IMR-90 (cell line): ENCODE measurements around the gene CTSV. TPM values are rescaled to one million over a fixed set of nuclear protein-coding genes. Genes with fewer than 3 reads are reported as not detected.
"Not testable (repeated sequence)": the region's sequence is repeated elsewhere in the genome, so short reads cannot be mapped to it uniquely, and the experiment has no call there.

ENCODE experiments used
- ATAC-seq: fragments of 200-7000 bp; cut with Tn5 transposase; 2 replicates; pipeline ENCODE4 v1.9.1; 2020; ENCODE audit warnings: low read depth, mild to moderate bottlenecking, moderate library complexity
- BruUV-seq: library from RNA; stranded (reverse); fragments of 400-500 nt; replicated peaks from 2 replicates; lab custom pipeline; 2021; lab: Mats Ljungman, UMichigan
- CTCF ChIA-PET: fragments of 300-600 bp; formaldehyde crosslinking; extraction: SDS; loops from one replicate; lab custom pipeline; 2021; ENCODE audit warnings: antibody characterized with exemption; lab: Yijun Ruan, JAX
- POLR2A ChIA-PET: fragments of 300-600 bp; sonication (Branson Sonifier 250); formaldehyde crosslinking; loops from one replicate; lab custom pipeline; 2022; ENCODE audit warnings: antibody characterized with exemption; ENCODE audit not compliant: unreplicated experiment; lab: Charles Lee
- DNase-seq: peaks from one replicate; pipeline ENCODE4 v3.0.0; 2013
- H2AFZ ChIP-seq: replicated peaks from 2 replicates; pipeline ENCODE3; 2013; ENCODE audit warnings: low read length, mild to moderate bottlenecking; ENCODE audit not compliant: poor library complexity
- H2AK5ac ChIP-seq: 2 replicates; pipeline ENCODE4 v1.6.1; 2013; ENCODE audit warnings: low read depth, low read length, inconsistent platforms
- H2AK9ac ChIP-seq: replicated peaks from 2 replicates; pipeline ENCODE3; 2013; ENCODE audit warnings: mild to moderate bottlenecking, low read depth, low read length, moderate library complexity; ENCODE audit not compliant: poor library complexity
- H2BK120ac ChIP-seq: 2 replicates; pipeline ENCODE4 v1.6.1; 2013; ENCODE audit warnings: low read depth, low read length, inconsistent platforms
- H2BK15ac ChIP-seq: 3 replicates; pipeline ENCODE4 v1.6.1; 2013; ENCODE audit warnings: low read depth, low read length, inconsistent platforms
- H2BK20ac ChIP-seq: 2 replicates; pipeline ENCODE4 v1.6.1; 2013; ENCODE audit warnings: low read depth, mild to moderate bottlenecking, inconsistent platforms, low read length, moderate library complexity
- H2BK5ac ChIP-seq: 2 replicates; pipeline ENCODE4 v1.6.1; 2013; ENCODE audit warnings: mild to moderate bottlenecking, low read depth, low read length, inconsistent platforms; ENCODE audit not compliant: poor library complexity, severe bottlenecking
- H3K14ac ChIP-seq: replicated peaks from 2 replicates; pipeline ENCODE4 v1.6.1; 2013; ENCODE audit warnings: low read depth, low read length, inconsistent platforms
- H3K18ac ChIP-seq: 2 replicates; pipeline ENCODE4 v1.6.1; 2013; ENCODE audit warnings: low read depth, low read length, control low read depth
- H3K23ac ChIP-seq: 2 replicates; pipeline ENCODE4 v1.6.1; 2013; ENCODE audit warnings: low read depth, low read length, inconsistent platforms
- H3K27ac ChIP-seq: 2 replicates; pipeline ENCODE4 v1.5.1; 2013; ENCODE audit warnings: mild to moderate bottlenecking, control low read depth, low read length; ENCODE audit not compliant: insufficient read depth
- H3K27me3 ChIP-seq: 2 replicates; pipeline ENCODE4 v1.6.1; 2013; ENCODE audit warnings: low read length; ENCODE audit not compliant: control insufficient read depth, insufficient read depth
- H3K36me3 ChIP-seq: 2 replicates; pipeline ENCODE4 v1.6.1; 2013; ENCODE audit warnings: low read length, mixed read lengths; ENCODE audit not compliant: control insufficient read depth, insufficient read depth
- H3K4ac ChIP-seq: 2 replicates; pipeline ENCODE4 v1.6.1; 2013; ENCODE audit warnings: low read depth, low read length, inconsistent platforms
- H3K4me1 ChIP-seq: 2 replicates; pipeline ENCODE4 v1.6.1; 2013; ENCODE audit warnings: low read length, mixed read lengths; ENCODE audit not compliant: control insufficient read depth, insufficient read depth
- H3K4me2 ChIP-seq: 2 replicates; pipeline ENCODE4 v1.6.1; 2013; ENCODE audit warnings: low read depth, mild to moderate bottlenecking, control low read depth, low read length, moderate library complexity
- H3K4me3 ChIP-seq: 2 replicates; pipeline ENCODE4 v1.5.1; 2013; ENCODE audit warnings: low read depth, mild to moderate bottlenecking, control low read depth, low read length, moderate library complexity; ENCODE audit not compliant: insufficient read depth
- H3K56ac ChIP-seq: 2 replicates; pipeline ENCODE4 v1.6.1; 2013; ENCODE audit warnings: low read length, inconsistent platforms; ENCODE audit not compliant: insufficient read depth; ENCODE audit errors: extremely low read depth
- H3K79me1 ChIP-seq, 2 experiments: 2 replicates each; pipeline ENCODE4 v1.6.1; 2013; ENCODE audit warnings: low read length in 2 of 2, inconsistent platforms in 1 of 2, low read depth in 1 of 2
- H3K9ac ChIP-seq: 2 replicates; pipeline ENCODE4 v1.6.1; 2013; ENCODE audit warnings: low read depth, low read length, control low read depth
- H3K9me1 ChIP-seq: 2 replicates; pipeline ENCODE4 v1.6.1; 2013; ENCODE audit warnings: low read length, inconsistent platforms; ENCODE audit not compliant: insufficient read depth
- H3K9me3 ChIP-seq: 2 replicates; pipeline ENCODE4 v1.6.1; 2013; ENCODE audit warnings: low read length; ENCODE audit not compliant: control insufficient read depth, insufficient read depth
- H4K20me1 ChIP-seq: 2 replicates; pipeline ENCODE4 v1.6.1; 2013; ENCODE audit warnings: low read length, inconsistent platforms; ENCODE audit not compliant: insufficient read depth
- H4K5ac ChIP-seq: 2 replicates; pipeline ENCODE4 v1.6.1; 2013; ENCODE audit warnings: mild to moderate bottlenecking, low read depth, low read length, control low read depth
- H4K8ac ChIP-seq, 2 experiments: 2 replicates each; pipeline ENCODE4 v1.6.1; 2013; ENCODE audit warnings: low read depth in 2 of 2, low read length in 2 of 2, control low read depth in 1 of 2, inconsistent platforms in 1 of 2
- H4K91ac ChIP-seq: 2 replicates; pipeline ENCODE4 v1.6.1; 2013; ENCODE audit warnings: low read depth, low read length, inconsistent platforms; ENCODE audit not compliant: insufficient read depth
- WGBS, 2 experiments: methylation state at CpG; one replicate each; pipeline versions ENCODE4 v1.1.5 to v1.1.7; 2013; ENCODE audit warnings: missing lambda C conversion rate in 2 of 2; ENCODE audit not compliant: insufficient read length in 1 of 2; ENCODE audit errors: extremely low coverage in 2 of 2; 5-methylcytosine and 5-hydroxymethylcytosine counted together
- dilution Hi-C: fragments of 300-500 bp; cut with HindIII; formaldehyde crosslinking; loops from one replicate; pipeline ENCODE4 v1.14.3; 2018; ENCODE audit warnings: low sequenced_read_pairs; ENCODE audit not compliant: unreplicated experiment
- in situ Hi-C: fragments of 300-500 bp; cut with MboI; formaldehyde crosslinking; loops from 3 replicates; pipeline ENCODE4 v1.14.3; 2019; ENCODE audit warnings: low sequenced_read_pairs, inconsistent platforms, mixed read lengths
- intact Hi-C: fragments of 100-400 bp; cut with micrococcal nuclease; formaldehyde crosslinking; loops from 2 replicates; pipeline ENCODE4 v1.10.0; 2022
- polyA plus RNA-seq, 3 experiments: library from polyadenylated mRNA; depleted of rRNA; stranded (reverse); fragments of >200 nt; gene quantifications; 2 replicates each; pipeline ENCODE4 v1.2.3, GENCODE V29; 2012; ENCODE audit warnings: low replicate concordance in 1 of 3
- total RNA-seq: library from RNA; depleted of rRNA; stranded (reverse); fragments of >200 nt; gene quantifications from 2 replicates; pipeline ENCODE4 v1.2.3, GENCODE V29; 2012

The CTSV gene
- total and polyA plus RNA-seq, 2 of the 4 experiments (the other 2 are of a cell fraction) = 0.54 to 0.75 TPM

- H3K36me3 ChIP-seq, dilution Hi-C loops, H3K79me1 ChIP-seq, H4K91ac ChIP-seq, H4K8ac ChIP-seq, intact Hi-C loops, DNase-seq, CTCF ChIA-PET, H2BK5ac ChIP-seq, H2AFZ ChIP-seq, ATAC-seq, H3K4me3 ChIP-seq, H3K27ac ChIP-seq, H2AK5ac ChIP-seq, H3K4me2 ChIP-seq, H3K9ac ChIP-seq, H4K20me1 ChIP-seq, H3K4me1 ChIP-seq, H3K9me3 ChIP-seq, H3K9me1 ChIP-seq, H3K14ac ChIP-seq, BruUV-seq, H2BK120ac ChIP-seq, H2AK9ac ChIP-seq, H3K56ac ChIP-seq, H4K5ac ChIP-seq, H2BK20ac ChIP-seq, H3K27me3 ChIP-seq, H3K23ac ChIP-seq, H3K4ac ChIP-seq, POLR2A ChIA-PET, in situ Hi-C loops, H3K18ac ChIP-seq, H2BK15ac ChIP-seq: not testable (repeated sequence)
Measured at GRCh38 chr9:97002195-97002594, 36.7 kb downstream of the CTSV start.

- H3K4ac ChIP-seq, ATAC-seq, CTCF ChIA-PET, H3K79me1 ChIP-seq, H2AFZ ChIP-seq, POLR2A ChIA-PET, H2BK120ac ChIP-seq, H3K9me1 ChIP-seq, H3K27me3 ChIP-seq, H2BK15ac ChIP-seq, H2AK9ac ChIP-seq, H4K20me1 ChIP-seq, in situ Hi-C loops, intact Hi-C loops, H4K5ac ChIP-seq, H4K91ac ChIP-seq, H3K56ac ChIP-seq, H3K36me3 ChIP-seq, BruUV-seq, H3K23ac ChIP-seq, H2BK20ac ChIP-seq, H3K18ac ChIP-seq, H3K4me3 ChIP-seq, H3K27ac ChIP-seq, H3K4me2 ChIP-seq, DNase-seq, H2BK5ac ChIP-seq, H3K14ac ChIP-seq, dilution Hi-C loops, H3K9ac ChIP-seq, H4K8ac ChIP-seq, H3K4me1 ChIP-seq, H2AK5ac ChIP-seq, H3K9me3 ChIP-seq: not testable (repeated sequence)
- WGBS, 2 experiments = no CpG with 5 or more reads among the region's 1 CpG
Measured at GRCh38 chr9:97001338-97001737, 37.6 kb downstream of the CTSV start.
